CD8-positive, alpha-beta memory T cell (primary cell): ENCODE measurements around the gene DNTTIP2. TPM values are rescaled to one million over a fixed set of nuclear protein-coding genes. Genes with fewer than 3 reads are reported as not detected.
A peak's percentile ranks its signal among the peaks of the same experiment; 100 is the strongest.
"Not testable (repeated sequence)": the region's sequence is repeated elsewhere in the genome, so short reads cannot be mapped to it uniquely, and the experiment has no call there.

Source experiments
- CTCF ChIA-PET: fragments of 350-600 bp; sonication (Branson Sonifier 250); formaldehyde crosslinking; loops from one replicate; lab custom pipeline; 2021; ENCODE audit warnings: antibody characterized with exemption; lab: Charles Lee
- POLR2A ChIA-PET: fragments of 350-600 bp; sonication (Branson Sonifier 250); formaldehyde crosslinking; loops from one replicate; lab custom pipeline; 2021; ENCODE audit warnings: antibody characterized with exemption; lab: Charles Lee
- DNase-seq, 5 donors: peaks; one replicate each; pipeline versions ENCODE4 v3.0.0 to v3.0.0-alpha.2; 2020 to 2022; ENCODE audit warnings: mixed read lengths in 1 of 5
- H3K27ac ChIP-seq: one replicate; pipeline ENCODE4 v1.7.0; 2013; ENCODE audit warnings: low read depth, mild to moderate bottlenecking, low read length, moderate library complexity
- H3K27me3 ChIP-seq: 2 replicates; pipeline ENCODE4 v1.7.0; 2013; ENCODE audit warnings: low read length, mild to moderate bottlenecking; ENCODE audit not compliant: insufficient read depth, poor library complexity, severe bottlenecking
- H3K36me3 ChIP-seq: 2 replicates; pipeline ENCODE4 v1.7.0; 2013; ENCODE audit warnings: mild to moderate bottlenecking, low read length, moderate library complexity; ENCODE audit not compliant: insufficient read depth
- H3K4me1 ChIP-seq: 2 replicates; pipeline ENCODE4 v1.7.0; 2013; ENCODE audit warnings: mild to moderate bottlenecking, low read length, moderate library complexity; ENCODE audit not compliant: insufficient read depth
- H3K4me3 ChIP-seq: 2 replicates; pipeline ENCODE4 v1.7.0; 2013; ENCODE audit warnings: mild to moderate bottlenecking, low read length
- H3K9me3 ChIP-seq: 2 replicates; pipeline ENCODE4 v1.7.0; 2013; ENCODE audit warnings: mild to moderate bottlenecking, low read length
- H3K27ac Mint-ChIP-seq, 8 donors: one replicate each; pipeline ENCODE4 v1.8.0; 2020 to 2021; ENCODE audit warnings: mixed read lengths in 8 of 8, mild to moderate bottlenecking in 6 of 8, inconsistent platforms in 3 of 8, moderate library complexity in 3 of 8
- H3K27me3 Mint-ChIP-seq, 2 donors: one replicate each; pipeline ENCODE4 v1.8.0; 2020 to 2021; ENCODE audit warnings: mixed read lengths in 2 of 2, mild to moderate bottlenecking in 1 of 2, moderate library complexity in 1 of 2
- H3K36me3 Mint-ChIP-seq, 3 donors: one replicate each; pipeline ENCODE4 v1.8.0; 2020 to 2021; ENCODE audit warnings: mixed read lengths in 3 of 3, inconsistent platforms in 1 of 3, mild to moderate bottlenecking in 1 of 3
- H3K4me1 Mint-ChIP-seq, 3 donors: one replicate each; pipeline ENCODE4 v1.8.0; 2020 to 2021; ENCODE audit warnings: mixed read lengths in 3 of 3, inconsistent platforms in 1 of 3, mild to moderate bottlenecking in 1 of 3
- H3K4me3 Mint-ChIP-seq, 7 donors: one replicate each; pipeline ENCODE4 v1.8.0; 2020 to 2021; ENCODE audit warnings: mixed read lengths in 7 of 7, mild to moderate bottlenecking in 6 of 7, moderate library complexity in 4 of 7, inconsistent platforms in 2 of 7
- H3K9me3 Mint-ChIP-seq, 5 donors: one replicate each; pipeline ENCODE4 v1.8.0; 2020 to 2022; ENCODE audit warnings: mixed read lengths in 5 of 5, mild to moderate bottlenecking in 3 of 5, moderate library complexity in 2 of 5, inconsistent platforms in 1 of 5
- polyA plus RNA-seq: library from polyadenylated mRNA; unstranded; fragments of 300-500 nt; fragmentation: Illumina TruSeq; gene quantifications from one replicate; pipeline ENCODE4 v1.2.3, GENCODE V29; 2021
- total RNA-seq, 2 experiments: library from RNA; stranded (reverse); gene quantifications; one replicate each; pipeline ENCODE4 v1.2.3, GENCODE V29; 2021

DNTTIP2 gene
- total RNA-seq (100 to 1,000 TPM; 100 to 109 TPM), polyA plus RNA-seq (87.5 TPM)

DNA sequence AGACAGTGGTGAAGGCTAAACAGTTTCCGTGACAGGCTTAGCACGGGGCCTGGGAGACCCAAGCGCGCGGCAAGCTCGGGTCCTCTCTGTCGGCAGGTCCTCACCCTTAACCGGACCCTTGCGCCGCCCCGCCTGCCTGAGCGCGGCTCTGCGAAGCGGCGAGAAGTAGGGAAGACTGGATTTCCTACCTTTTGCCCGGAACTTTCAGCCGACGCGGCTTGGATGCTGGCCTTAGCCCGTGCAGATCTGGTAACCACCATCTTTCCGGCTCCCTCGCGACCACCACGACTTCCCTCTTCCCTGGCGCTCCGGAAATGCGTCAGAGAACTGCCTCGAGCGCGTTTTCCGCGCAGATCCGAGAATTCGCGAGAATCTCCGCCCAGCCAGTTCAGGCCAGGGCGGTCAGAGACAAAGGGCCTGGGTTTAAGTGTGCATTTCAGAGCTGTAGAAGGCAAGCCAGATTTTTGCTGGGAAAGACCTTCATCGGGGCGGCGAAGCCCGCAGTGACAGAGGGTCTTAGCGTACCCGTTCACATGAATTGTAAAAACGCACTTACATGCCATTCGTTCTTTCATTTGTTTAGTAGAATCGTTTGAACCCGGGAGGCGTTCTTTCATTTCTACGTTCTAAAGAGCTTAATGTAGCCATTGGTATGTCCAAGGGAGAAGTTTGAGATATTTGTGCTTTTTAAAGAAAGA, at the start of gene DNTTIP2:
DNTTIP2 (minus strand) TSS at position 318 of the 698 bp plus-strand sequence; CDS start at position 260, 58 bp downstream.
- Histone ChIP-seq H3K9me3 (no peaks in the 10 kb centered on the region), H3K4me3 (peak within 1 kb of the TSS; percentile 97), H3K36me3 (peaks cover 15% of the 10 kb centered on the region), H3K4me1 (peaks cover 34% of the 10 kb centered on the region), H3K27ac (peak within 1 kb of the TSS; percentile 98), H3K27me3 (no peaks in the 10 kb centered on the region)
- Mint-ChIP-seq H3K4me1 (peaks cover 45 to 59% (median 57%) of the 10 kb centered on the region in 3 donors), H3K9me3 (no peaks in the 10 kb centered on the region), H3K36me3 (peaks cover 9 to 50% (median 18%) of the 10 kb centered on the region in 3 donors), H3K27ac (peak within 1 kb of the TSS; percentile 95 to 99 (median 98)), H3K4me3 (peak within 1 kb of the TSS; percentile 85 to 99 (median 95)), H3K27me3 (no peaks in the 10 kb centered on the region)
- ChIA-PET POLR2A (interaction anchor here (1.3 to 2.5 kb wide), 5 partner anchors 25 to 33 kb away, joined by 3 to 32 read pairs (median 5); partner anchors contain the start of gene GCLM), CTCF (interaction anchor here (0.7 to 2.9 kb wide), 7 partner anchors 12 to 340 kb away, joined by 3 to 17 read pairs (median 4); partner anchors contain the start of gene GCLM)
- DNase-seq: peak; percentile 79 to 91 (median 87)

DNA sequence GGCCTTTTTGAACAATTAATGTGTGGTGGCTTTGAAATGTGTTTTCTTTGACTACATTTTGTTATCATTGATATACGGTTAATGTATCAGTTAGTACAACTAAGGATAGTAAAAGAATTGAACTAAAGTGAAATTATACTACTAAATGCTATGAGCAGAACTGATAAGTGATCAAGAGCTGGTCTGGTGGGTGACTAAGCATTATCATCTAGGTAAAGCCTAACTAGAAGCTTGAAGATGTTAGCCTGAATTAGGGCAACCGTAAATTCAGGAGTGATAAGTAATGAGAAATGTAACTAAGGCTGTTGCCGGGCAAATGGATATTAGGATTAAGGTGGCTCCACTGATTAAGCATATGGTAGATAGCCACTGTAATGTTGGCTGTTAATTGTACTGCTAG, 46.2 kb upstream of the DNTTIP2 start:
- Mint-ChIP-seq H3K27me3 (peaks cover 12 to 29% of the 10 kb centered on the region in 2 donors), H3K36me3 (peaks cover 2 to 42% (median 2%) of the 10 kb centered on the region in 3 donors), H3K27ac (no peak overlapping the region), H3K9me3 (peaks cover 14 to 41% (median 36%) of the 10 kb centered on the region in 5 donors), H3K4me1 (no peaks in the 10 kb centered on the region), H3K4me3 (no peak overlapping the region)
- ChIA-PET POLR2A (no interaction called here), CTCF (no interaction called here)
- Histone ChIP-seq H3K9me3 (peaks cover 3% of the 10 kb centered on the region), H3K27me3 (no peaks in the 10 kb centered on the region), H3K36me3 (no peaks in the 10 kb centered on the region), H3K4me1 (no peaks in the 10 kb centered on the region), H3K4me3 (no peak overlapping the region), H3K27ac (no peak overlapping the region)
- no peak for DNase-seq

DNA sequence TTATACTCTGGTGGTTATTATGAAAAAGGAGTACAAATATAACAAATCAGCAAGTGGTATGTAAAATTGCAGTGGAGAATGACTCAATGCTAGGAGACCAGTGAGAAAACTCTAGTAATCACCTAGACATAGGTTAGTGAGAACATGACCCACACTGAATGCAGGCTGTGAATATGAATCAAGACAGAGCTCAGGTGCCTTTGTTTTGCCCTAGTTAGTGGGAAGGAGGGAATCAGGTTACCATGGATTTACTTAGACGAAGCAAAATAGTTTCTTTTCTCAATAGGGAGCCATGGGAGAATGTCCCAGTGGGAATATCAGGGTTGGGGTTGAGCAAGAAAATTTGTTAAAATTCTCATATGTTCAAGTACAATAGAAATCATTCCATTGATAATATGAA, 40.8 kb upstream of the DNTTIP2 start:
- H3K36me3 Mint-ChIP-seq: peaks cover 2 to 22% (median 4%) of the 10 kb centered on the region in 3 donors
- H3K27ac Mint-ChIP-seq: peak overlapping the region in 1 of 8 donors; percentile 40
- DNase-seq: no peak
- H3K4me1 Mint-ChIP-seq: no peaks in the 10 kb centered on the region
- CTCF ChIA-PET: no interaction called here
- H3K4me3 Mint-ChIP-seq: no peak overlapping the region
- H3K36me3 ChIP-seq: no peaks in the 10 kb centered on the region
- no peaks in the 10 kb centered on the region for H3K9me3 ChIP-seq
- peaks cover 5 to 6% of the 10 kb centered on the region in 2 donors for H3K27me3 Mint-ChIP-seq
- H3K4me1 ChIP-seq: no peaks in the 10 kb centered on the region
- no peak overlapping the region for H3K4me3 ChIP-seq
- no peaks in the 10 kb centered on the region for H3K27me3 ChIP-seq
- peaks cover 0 to 1% (median 0%) of the 10 kb centered on the region in 5 donors for H3K9me3 Mint-ChIP-seq
- POLR2A ChIA-PET: no interaction called here
- H3K27ac ChIP-seq: no peak overlapping the region

- CTCF ChIA-PET: no interaction called here
- Mint-ChIP-seq H3K36me3 (peaks cover 0 to 14% (median 4%) of the 10 kb centered on the region in 3 donors), H3K27me3 (peaks cover 4% of the 10 kb centered on the region in 2 donors), H3K4me1 (peaks cover 0 to 5% (median 0%) of the 10 kb centered on the region in 3 donors), H3K4me3 (no peak overlapping the region), H3K27ac (no peak overlapping the region), H3K9me3 (no peaks in the 10 kb centered on the region)
- Histone ChIP-seq H3K9me3 (no peaks in the 10 kb centered on the region), H3K4me1 (no peaks in the 10 kb centered on the region), H3K27me3 (no peaks in the 10 kb centered on the region), H3K36me3 (no peaks in the 10 kb centered on the region), H3K27ac (no peak overlapping the region), H3K4me3 (no peak overlapping the region)
- POLR2A ChIA-PET: no interaction called here
- no peak for DNase-seq
Observed at GRCh38 chr1:93917302-93917701, 38.3 kb upstream of the DNTTIP2 start.

DNA sequence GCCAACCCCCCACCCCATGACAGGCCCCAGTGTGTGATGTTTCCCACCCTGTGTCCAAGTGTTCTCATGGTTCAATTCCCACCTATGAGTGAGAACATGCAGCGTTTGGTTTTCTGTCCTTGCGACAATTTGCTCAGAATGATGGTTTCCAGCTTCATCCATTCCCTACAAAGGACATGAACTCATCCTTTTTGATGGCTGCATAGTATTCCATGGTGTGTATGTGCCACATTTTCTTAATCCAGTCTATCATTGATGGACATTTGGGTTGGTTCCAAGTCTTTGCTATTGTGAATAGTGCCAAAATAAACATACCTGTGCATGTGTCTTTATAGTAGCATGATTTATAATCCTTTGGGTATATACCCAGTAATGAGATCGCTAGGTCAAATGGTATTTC, 31.9 kb upstream of the DNTTIP2 start:
- H3K27ac ChIP-seq, H3K36me3 ChIP-seq, H3K27me3 Mint-ChIP-seq, H3K9me3 Mint-ChIP-seq, H3K27me3 ChIP-seq, DNase-seq, H3K36me3 Mint-ChIP-seq, H3K9me3 ChIP-seq, H3K4me3 ChIP-seq: not testable (repeated sequence)
- CTCF ChIA-PET: interaction anchor here (1.3 to 2.6 kb wide), 7 partner anchors 13 to 65 kb away, joined by 4 to 17 read pairs (median 9); partner anchors contain the start of gene DNTTIP2
- peak overlapping the region in 2 of 7 donors; percentile 36 to 59 for H3K4me3 Mint-ChIP-seq
- H3K4me1 Mint-ChIP-seq: peaks cover 28 to 40% (median 35%) of the 10 kb centered on the region in 3 donors
- H3K27ac Mint-ChIP-seq: peak overlapping the region in 1 of 8 donors; percentile 13
- peaks cover 12% of the 10 kb centered on the region for H3K4me1 ChIP-seq
- POLR2A ChIA-PET: interaction anchor here (3.0 kb wide), 1 partner anchor 32 kb away, joined by 23 read pairs; the partner anchor contains the start of gene DNTTIP2

- Mint-ChIP-seq H3K27me3 (peaks cover 4 to 6% of the 10 kb centered on the region in 2 donors), H3K4me3 (peak overlapping the region; percentile 79 to 93 (median 91)), H3K9me3 (peaks cover 0 to 2% (median 0%) of the 10 kb centered on the region in 5 donors), H3K4me1 (peaks cover 31 to 46% (median 39%) of the 10 kb centered on the region in 3 donors), H3K27ac (peak overlapping the region; percentile 6 to 95 (median 88)), H3K36me3 (peaks cover 0 to 9% (median 0%) of the 10 kb centered on the region in 3 donors)
- Histone ChIP-seq H3K27ac (no peak overlapping the region), H3K4me3 (no peak overlapping the region), H3K27me3 (no peaks in the 10 kb centered on the region), H3K9me3 (no peaks in the 10 kb centered on the region), H3K36me3 (no peaks in the 10 kb centered on the region), H3K4me1 (peaks cover 12% of the 10 kb centered on the region)
- CTCF ChIA-PET: interaction anchor here (0.8 to 2.6 kb wide), 20 partner anchors 13 to 1163 kb away, joined by 3 to 17 read pairs (median 6); partner anchors contain the start of genes ALG14 and DNTTIP2
- POLR2A ChIA-PET: interaction anchor here (0.6 to 3.0 kb wide), 3 partner anchors 32 to 565 kb away, joined by 3 to 23 read pairs (median 16); partner anchors contain the start of gene DNTTIP2
- no peak for DNase-seq
Observed at GRCh38 chr1:93910305-93910704, 31.3 kb upstream of the DNTTIP2 start.

GRCh38 chr1:93909146-93910050, 30.4 kb upstream of the DNTTIP2 start, which contains the start of gene GCLM:
GCLM (minus strand) TSS chr1:93909430; CDS start chr1:93909163, 267 bp downstream.
- peak within 1 kb of the TSS; percentile 83 for H3K4me3 ChIP-seq
- H3K36me3 ChIP-seq: no peaks in the 10 kb centered on the region
- Mint-ChIP-seq H3K27me3 (peaks cover 4 to 5% of the 10 kb centered on the region in 2 donors), H3K4me1 (peaks cover 37 to 52% (median 48%) of the 10 kb centered on the region in 3 donors), H3K27ac (peak within 1 kb of the TSS; percentile 90 to 99 (median 92)), H3K9me3 (peaks cover 0 to 2% (median 0%) of the 10 kb centered on the region in 5 donors), H3K4me3 (peak within 1 kb of the TSS; percentile 88 to 97 (median 94)), H3K36me3 (peaks cover 0 to 9% (median 0%) of the 10 kb centered on the region in 3 donors)
- peaks cover 22% of the 10 kb centered on the region for H3K4me1 ChIP-seq
- peak within 1 kb of the TSS; percentile 87 for H3K27ac ChIP-seq
- ChIA-PET POLR2A (interaction anchor here (0.6 to 3.0 kb wide), 3 partner anchors 31 to 564 kb away, joined by 3 to 23 read pairs (median 16); partner anchors contain the start of gene DNTTIP2), CTCF (interaction anchor here (0.6 to 2.6 kb wide), 25 partner anchors 12 to 1164 kb away, joined by 3 to 17 read pairs (median 4); partner anchors contain the start of genes ALG14, DIPK1A, DNTTIP2 and DR1)
- peak; percentile 88 to 91 (median 91) for DNase-seq
- no peaks in the 10 kb centered on the region for H3K27me3 ChIP-seq
- no peaks in the 10 kb centered on the region for H3K9me3 ChIP-seq
